Gastroesophageal sphincter (tissue), 4 donors: ENCODE data around the gene GSG1L. TPM values are rescaled to one million over a fixed set of nuclear protein-coding genes. Genes with fewer than 3 reads are reported as not detected.
A peak's percentile ranks its signal among the peaks of the same experiment; 100 is the strongest.

Experiments used
- ATAC-seq: fragments of 150-250 bp; one replicate; pipeline ENCODE4 v1.9.1; 2016; ENCODE audit warnings: mild to moderate bottlenecking, moderate library complexity
- H3K27ac ChIP-seq, 4 donors: fragments of 200-600 bp; sonication (generic) in 3 of 4; 1 replicate in 3 of 4; 2 replicates in 1 of 4; pipeline ENCODE4 v1.5.1; 2016 to 2019
- H3K27me3 ChIP-seq: fragments of 200-600 bp; sonication (generic); one replicate; pipeline ENCODE4 v1.5.1; 2019
- H3K36me3 ChIP-seq, 2 donors: fragments of 200-600 bp; sonication (generic); one replicate each; pipeline ENCODE4 v1.5.1; 2019; ENCODE audit warnings: control low read depth in 1 of 2
- H3K4me1 ChIP-seq, 3 donors: fragments of 200-600 bp; sonication (generic); 1 replicate in 2 of 3; 2 replicates in 1 of 3; pipeline ENCODE4 v1.5.1; 2016 to 2019; ENCODE audit warnings: control low read depth in 2 of 3
- H3K4me3 ChIP-seq, 2 donors: fragments of 200-600 bp; sonication (generic); one replicate each; pipeline ENCODE4 v1.5.1; 2019; ENCODE audit warnings: mild to moderate bottlenecking in 1 of 2, moderate library complexity in 1 of 2
- H3K9me3 ChIP-seq, 3 donors: fragments of 200-600 bp; sonication (generic); one replicate each; pipeline ENCODE4 v1.5.1; 2017 to 2019; ENCODE audit warnings: control low read depth in 2 of 3
- CTCF ChIP-seq, 4 experiments: fragments of 200-600 bp in 2 of 4; fragments of 450-650 bp in 2 of 4; sonication (generic) in 1 of 4; IDR thresholded peaks; one replicate each; pipeline ENCODE4 v1.5.1; 2017 to 2019; ENCODE audit warnings: antibody characterized with exemption in 4 of 4, mild to moderate bottlenecking in 2 of 4, moderate library complexity in 2 of 4
- EP300 ChIP-seq: sonication (generic); formaldehyde crosslinking; IDR thresholded peaks from one replicate; pipeline ENCODE4 v1.6.1; 2017; ENCODE audit warnings: antibody characterized with exemption, mild to moderate bottlenecking
- POLR2A ChIP-seq, 2 donors: fragments of 450-650 bp; IDR thresholded peaks; one replicate each; pipeline ENCODE4 v1.6.1; 2017; ENCODE audit warnings: antibody characterized with exemption in 2 of 2, mild to moderate bottlenecking in 2 of 2, moderate library complexity in 1 of 2
- POLR2AphosphoS5 ChIP-seq: sonication (generic); formaldehyde crosslinking; IDR thresholded peaks from one replicate; pipeline ENCODE4 v1.6.1; 2017; ENCODE audit warnings: antibody characterized with exemption
- WGBS, 2 donors: methylation state at CpG; one replicate each; pipeline ENCODE4 v1.1.5; 2018; ENCODE audit warnings: low coverage in 1 of 2; 5-methylcytosine and 5-hydroxymethylcytosine counted together
- total RNA-seq, 4 donors: library from RNA; depleted of rRNA; stranded (reverse); fragments of >200 nt; gene quantifications; one replicate each; pipeline ENCODE4 v1.1.0, GENCODE V29; 2016

Gene GSG1L
- total RNA-seq, 4 donors from 2014 or later = 1.0 TPM; not detected in 3

GRCh38 chr16:27749547-27749875 is 314.0 kb downstream of the GSG1L start:
- H3K27me3 ChIP-seq = no peaks in the 10 kb centered on the region
- H3K4me3 ChIP-seq = no peak overlapping the region
- peaks cover 0 to 5% (median 0%) of the 10 kb centered on the region in 3 donors for H3K4me1 ChIP-seq
- ATAC-seq = no peak
- no peak overlapping the region for H3K27ac ChIP-seq
- H3K36me3 ChIP-seq = peaks cover 0 to 45% of the 10 kb centered on the region in 2 donors
- WGBS, 2 donors = no CpG with 5 or more reads among the region's 16 CpGs
- H3K9me3 ChIP-seq = no peaks in the 10 kb centered on the region
- TF ChIP-seq CTCF (IDR thresholded peaks at IDR 0.05) (no peak), POLR2A (IDR thresholded peaks at IDR 0.05) (no peak), EP300 (no peak)

- Histone ChIP-seq H3K36me3 (peaks cover 0 to 40% of the 10 kb centered on the region in 2 donors), H3K27me3 (no peaks in the 10 kb centered on the region), H3K4me1 (peaks cover 0 to 5% (median 0%) of the 10 kb centered on the region in 3 donors), H3K27ac (no peak overlapping the region), H3K4me3 (no peak overlapping the region), H3K9me3 (no peaks in the 10 kb centered on the region)
- no peak for ATAC-seq
- TF ChIP-seq CTCF (IDR thresholded peaks at IDR 0.05) (peak in 2 of 4 experiments; percentile 19 to 36), POLR2AphosphoS5 (no peak), POLR2A (IDR thresholded peaks at IDR 0.05) (no peak), EP300 (no peak)
- 41 to 69% methylated on average over 4 to 11 of the region's 12 CpGs for WGBS, 2 donors
Measured at GRCh38 chr16:27748868-27749546, 314.5 kb downstream of the GSG1L start.

GRCh38 chr16:27747946-27748345 is 315.6 kb downstream of the GSG1L start:
- Histone ChIP-seq H3K4me1 (peaks cover 0 to 5% (median 0%) of the 10 kb centered on the region in 3 donors), H3K27me3 (no peaks in the 10 kb centered on the region), H3K4me3 (no peak overlapping the region), H3K27ac (no peak overlapping the region), H3K36me3 (peaks cover 0 to 30% of the 10 kb centered on the region in 2 donors), H3K9me3 (no peaks in the 10 kb centered on the region)
- TF ChIP-seq POLR2AphosphoS5 (no peak), EP300 (no peak), POLR2A (IDR thresholded peaks at IDR 0.05) (no peak), CTCF (IDR thresholded peaks at IDR 0.05) (no peak)
- 87 to 88% methylated on average over 3 to 6 of the region's 14 CpGs for WGBS, 2 donors
- no peak for ATAC-seq

GRCh38 chr16:27746076-27746855 is 317.2 kb downstream of the GSG1L start:
- WGBS, 2 donors = 88 to 92% methylated on average over 6 to 12 of the region's 18 CpGs
- TF ChIP-seq POLR2A (IDR thresholded peaks at IDR 0.05) (no peak), EP300 (no peak), CTCF (IDR thresholded peaks at IDR 0.05) (no peak), POLR2AphosphoS5 (no peak)

GRCh38 chr16:27745348-27745747 is 318.2 kb downstream of the GSG1L start:
- 89 to 93% methylated on average over 3 of the region's 3 CpGs for WGBS, 2 donors
- no peak for ATAC-seq
- TF ChIP-seq EP300 = no peak
- no peak for TF ChIP-seq CTCF (IDR thresholded peaks at IDR 0.05)
- TF ChIP-seq POLR2AphosphoS5 = no peak
- TF ChIP-seq POLR2A (IDR thresholded peaks at IDR 0.05) = no peak

More at GRCh38 chr16:27746076-27746855, 317.2 kb downstream of the GSG1L start:
- H3K27me3 ChIP-seq = no peaks in the 10 kb centered on the region
- H3K9me3 ChIP-seq = no peaks in the 10 kb centered on the region
- H3K4me3 ChIP-seq = no peak overlapping the region
- peaks cover 0 to 18% of the 10 kb centered on the region in 2 donors for H3K36me3 ChIP-seq
- peaks cover 0 to 5% (median 0%) of the 10 kb centered on the region in 3 donors for H3K4me1 ChIP-seq
- H3K27ac ChIP-seq = no peak overlapping the region
- ATAC-seq = no peak

More at GRCh38 chr16:27745348-27745747, 318.2 kb downstream of the GSG1L start:
- Histone ChIP-seq H3K4me1 (peaks cover 0 to 5% (median 0%) of the 10 kb centered on the region in 3 donors), H3K27ac (no peak overlapping the region), H3K36me3 (peaks cover 0 to 23% of the 10 kb centered on the region in 2 donors), H3K9me3 (no peaks in the 10 kb centered on the region), H3K4me3 (no peak overlapping the region), H3K27me3 (no peaks in the 10 kb centered on the region)
